Keratinocyte (primary cell): ENCODE measurements around the gene PREP. TPM values are rescaled to one million over a fixed set of nuclear protein-coding genes. Genes with fewer than 3 reads are reported as not detected.

Experiments
- DNase-seq: peaks from one replicate; pipeline ENCODE4 v3.0.0-alpha.2; 2011; ENCODE audit warnings: low read depth, missing footprints, low spot score
- FAIRE-seq: peaks from 2 replicates; lab custom pipeline; 2011; peaks lifted over from hg19 to GRCh38; lab: Jason Lieb, UNC
- H2AFZ ChIP-seq: 2 replicates; pipeline ENCODE4 v1.6.0; 2012; ENCODE audit warnings: low read length, control low read depth, inconsistent platforms; ENCODE audit not compliant: control insufficient read depth
- H3K27ac ChIP-seq: 2 replicates; pipeline ENCODE4 v1.5.1; 2011; ENCODE audit warnings: low read length; ENCODE audit not compliant: control insufficient read depth, insufficient read depth
- H3K27me3 ChIP-seq: 3 replicates; pipeline ENCODE4 v1.6.0; 2011; ENCODE audit warnings: low read length; ENCODE audit not compliant: control insufficient read depth, insufficient read depth; ENCODE audit errors: extremely low read depth
- H3K36me3 ChIP-seq, 2 experiments: 2 replicates in 1 of 2; 3 replicates in 1 of 2; pipeline ENCODE4 v1.5.1; 2011; ENCODE audit warnings: low read length in 2 of 2, mild to moderate bottlenecking in 1 of 2; ENCODE audit not compliant: control insufficient read depth in 2 of 2, insufficient read depth in 2 of 2; ENCODE audit errors: extremely low read depth in 1 of 2
- H3K4me1 ChIP-seq: 3 replicates; pipeline ENCODE4 v1.5.1; 2011; ENCODE audit warnings: low read length; ENCODE audit not compliant: control insufficient read depth, insufficient read depth; ENCODE audit errors: extremely low read depth
- H3K4me2 ChIP-seq: 3 replicates; pipeline ENCODE4 v1.6.0; 2011; ENCODE audit warnings: low read depth, low read length; ENCODE audit not compliant: control insufficient read depth, insufficient read depth; ENCODE audit errors: extremely low read depth
- H3K4me3 ChIP-seq, 3 experiments: fragments of 200-600 bp in 1 of 3; sonication (generic) in 1 of 3; 2 replicates in 2 of 3; 3 replicates in 1 of 3; pipeline ENCODE4 v1.5.1; 2011 to 2016; ENCODE audit warnings: low read length in 3 of 3, mild to moderate bottlenecking in 3 of 3, control low read depth in 2 of 3, inconsistent platforms in 1 of 3, low read depth in 1 of 3, mixed read lengths in 1 of 3, mixed run types in 1 of 3, moderate library complexity in 1 of 3; ENCODE audit not compliant: control insufficient read depth in 2 of 3, insufficient read depth in 2 of 3; ENCODE audit errors: extremely low read depth in 1 of 3
- H3K79me2 ChIP-seq: 2 replicates; pipeline ENCODE4 v1.6.0; 2012; ENCODE audit warnings: low read length; ENCODE audit not compliant: control insufficient read depth, insufficient read depth
- H3K9ac ChIP-seq: 3 replicates; pipeline ENCODE4 v1.6.0; 2011; ENCODE audit warnings: low read length; ENCODE audit not compliant: control insufficient read depth, insufficient read depth; ENCODE audit errors: extremely low read depth
- H3K9me1 ChIP-seq: 3 replicates; pipeline ENCODE4 v1.6.0; 2011; ENCODE audit warnings: low read length; ENCODE audit not compliant: control insufficient read depth, insufficient read depth; ENCODE audit errors: extremely low read depth
- H3K9me3 ChIP-seq: 2 replicates; pipeline ENCODE4 v1.5.1; 2012; ENCODE audit warnings: low read depth, low read length; ENCODE audit not compliant: control insufficient read depth
- H4K20me1 ChIP-seq: 3 replicates; pipeline ENCODE4 v1.6.0; 2011; ENCODE audit warnings: low read length; ENCODE audit not compliant: control insufficient read depth, insufficient read depth; ENCODE audit errors: extremely low read depth
- CTCF ChIP-seq, 3 experiments: IDR thresholded peaks in 1 of 3; conservative IDR thresholded peaks in 1 of 3; optimal IDR thresholded peaks in 1 of 3; 2 replicates in 2 of 3; 3 replicates in 1 of 3; pipeline versions ENCODE3 to v1.5.1; 2011; ENCODE audit warnings: low read length in 3 of 3, mild to moderate bottlenecking in 3 of 3, moderate library complexity in 2 of 3, control low read depth in 1 of 3, inconsistent platforms in 1 of 3; ENCODE audit not compliant: insufficient read depth in 2 of 3; ENCODE audit errors: extremely low read depth in 1 of 3
- EZH2 ChIP-seq: IDR thresholded peaks from one replicate; pipeline ENCODE4 v1.6.1; 2012; ENCODE audit warnings: inconsistent platforms, mild to moderate bottlenecking, low read length, moderate library complexity
- dilution Hi-C: fragments of 300-500 bp; cut with MboI; formaldehyde crosslinking; loops from one replicate; pipeline ENCODE4 v1.7.0; 2020; ENCODE audit warnings: low sequenced_read_pairs; ENCODE audit not compliant: extremely low pct_ligation_motif_present
- polyA plus RNA-seq, 5 experiments: library from polyadenylated mRNA; depleted of rRNA in 3 of 5; stranded (reverse) in 3 of 5; stranded (forward) in 1 of 5; unstranded in 1 of 5; fragments of >200 nt; gene quantifications; 1 replicate in 1 of 5; 2 replicates in 3 of 5; 3 replicates in 1 of 5; pipeline versions ENCODE4 v1.2.1 to v1.2.3, GENCODE V29; 2011 to 2012; ENCODE audit warnings: missing spikeins in 2 of 5, low read depth in 1 of 5, low replicate concordance in 1 of 5

PREP gene
- polyA plus RNA-seq, 1 donor (not counting 4 experiments of a cell fraction or from before 2014, with no cell fraction given), result 48.3 TPM

- H3K4me3 ChIP-seq, result no peak overlapping the region
- no peak for DNase-seq
- H3K9me3 ChIP-seq, result no peaks in the 10 kb centered on the region
- no peaks in the 10 kb centered on the region for H3K9me1 ChIP-seq
- H4K20me1 ChIP-seq, result no peaks in the 10 kb centered on the region
- H3K27ac ChIP-seq, result no peak overlapping the region
- no peaks in the 10 kb centered on the region for H3K4me1 ChIP-seq
- H3K9ac ChIP-seq, result no peak overlapping the region
- FAIRE-seq, result no peak
- dilution Hi-C loops, result no loop called here
- no peaks in the 10 kb centered on the region for H3K27me3 ChIP-seq
- TF ChIP-seq CTCF (optimal IDR thresholded peaks at IDR 0.05 in 1 of 3, IDR thresholded peaks at IDR 0.05 in 1 of 3, conservative IDR thresholded peaks at IDR 0.05 in 1 of 3; ENCODE audit: extremely low read depth in 1 of 3, insufficient read depth in 2 of 3, low read length in 3 of 3) (no peak), EZH2 (no peak)
- H2AFZ ChIP-seq, result no peak overlapping the region
- no peaks in the 10 kb centered on the region for H3K79me2 ChIP-seq
- H3K4me2 ChIP-seq, result no peak overlapping the region
- H3K36me3 ChIP-seq, result peaks cover 13 to 17% of the 10 kb centered on the region in 2 experiments
These were observed 120.0 kb downstream of the PREP start for GRCh38 chr6:105282631-105283585.

GRCh38 chr6:105280033-105280432, 122.8 kb downstream of the PREP start:
- no peak overlapping the region for H3K9ac ChIP-seq
- H3K9me3 ChIP-seq, result no peaks in the 10 kb centered on the region
- no peaks in the 10 kb centered on the region for H3K27me3 ChIP-seq
- TF ChIP-seq CTCF (optimal IDR thresholded peaks at IDR 0.05 in 1 of 3, IDR thresholded peaks at IDR 0.05 in 1 of 3, conservative IDR thresholded peaks at IDR 0.05 in 1 of 3; ENCODE audit: extremely low read depth in 1 of 3, insufficient read depth in 2 of 3, low read length in 3 of 3) (no peak), EZH2 (no peak)
- no peaks in the 10 kb centered on the region for H3K9me1 ChIP-seq
- H3K4me1 ChIP-seq, result no peaks in the 10 kb centered on the region
- H3K36me3 ChIP-seq, result peaks cover 15 to 18% of the 10 kb centered on the region in 2 experiments
- H3K4me3 ChIP-seq, result no peak overlapping the region
- no peaks in the 10 kb centered on the region for H3K79me2 ChIP-seq
- no peak overlapping the region for H3K4me2 ChIP-seq
- DNase-seq, result no peak
- no peaks in the 10 kb centered on the region for H4K20me1 ChIP-seq
- H3K27ac ChIP-seq, result no peak overlapping the region
- no peak overlapping the region for H2AFZ ChIP-seq
- dilution Hi-C loops, result no loop called here
- no peak for FAIRE-seq
